ENCODE results near the gene PRKG2. TPM values are rescaled to one million over a fixed set of nuclear protein-coding genes. Genes with fewer than 3 reads are reported as not detected.

Gene PRKG2
- total RNA-seq, 2 donors from 2014 or later = 0.99 to 2.9 TPM

- Histone ChIP-seq H3K9me3 (no peaks in the 10 kb centered on the region), H3K4me1 (no peaks in the 10 kb centered on the region), H3K36me3 (replicated peaks in 1 of 2; ENCODE audit: insufficient read depth in 1 of 2, low read depth in 2 of 2) (no peaks in the 10 kb centered on the region), H3K27me3 (no peaks in the 10 kb centered on the region), H3K27ac (no peak overlapping the region), H3K4me3 (no peak overlapping the region)
- 50 to 71% methylated on average over 2 of the region's 2 CpGs for WGBS, 2 donors
- intact Hi-C loops (cut with DNase I) = no loop called here
- no peak for ATAC-seq
- DNase-seq = no peak
- TF ChIP-seq CTCF (IDR thresholded peaks at IDR 0.05) (no peak), POLR2A (IDR thresholded peaks at IDR 0.05) (no peak)
Measured at GRCh38 chr4:81131563-81131962, 83.5 kb downstream of the PRKG2 start.

- ATAC-seq = no peak
- no peaks in the 10 kb centered on the region for H3K4me1 ChIP-seq
- 62 to 88% methylated on average over 4 of the region's 4 CpGs for WGBS, 2 donors
- no peak overlapping the region for H3K27ac ChIP-seq
- no peak for DNase-seq
- H3K27me3 ChIP-seq = no peaks in the 10 kb centered on the region
- no peak overlapping the region for H3K4me3 ChIP-seq
- no peaks in the 10 kb centered on the region for H3K36me3 ChIP-seq (replicated peaks in 1 of 2; ENCODE audit: insufficient read depth in 1 of 2, low read depth in 2 of 2)
- H3K9me3 ChIP-seq = no peaks in the 10 kb centered on the region
- TF ChIP-seq POLR2A (IDR thresholded peaks at IDR 0.05) (no peak), CTCF (IDR thresholded peaks at IDR 0.05) (no peak)
- intact Hi-C loops (cut with DNase I) = no loop called here
Measured at GRCh38 chr4:81131066-81131465, 84.0 kb downstream of the PRKG2 start.

- Histone ChIP-seq H3K4me3 (no peak overlapping the region), H3K27me3 (no peaks in the 10 kb centered on the region), H3K9me3 (no peaks in the 10 kb centered on the region), H3K27ac (no peak overlapping the region), H3K4me1 (no peaks in the 10 kb centered on the region), H3K36me3 (replicated peaks in 1 of 2; ENCODE audit: insufficient read depth in 1 of 2, low read depth in 2 of 2) (no peaks in the 10 kb centered on the region)
- intact Hi-C loops (cut with DNase I) = no loop called here
- DNase-seq (no peak), ATAC-seq (no peak)
- TF ChIP-seq POLR2A (IDR thresholded peaks at IDR 0.05) = no peak
- no peak for TF ChIP-seq CTCF (IDR thresholded peaks at IDR 0.05)
- WGBS, 2 donors = 43 to 56% methylated on average over 5 to 7 of the region's 7 CpGs
Measured at GRCh38 chr4:81130569-81130968, 84.5 kb downstream of the PRKG2 start.

- Histone ChIP-seq H3K9me3 (no peaks in the 10 kb centered on the region), H3K36me3 (replicated peaks in 1 of 2; ENCODE audit: insufficient read depth in 1 of 2, low read depth in 2 of 2) (no peaks in the 10 kb centered on the region), H3K4me1 (no peaks in the 10 kb centered on the region), H3K4me3 (no peak overlapping the region), H3K27me3 (no peaks in the 10 kb centered on the region), H3K27ac (no peak overlapping the region)
- TF ChIP-seq POLR2A (IDR thresholded peaks at IDR 0.05) = no peak
- TF ChIP-seq CTCF (IDR thresholded peaks at IDR 0.05) = no peak
- DNase-seq (no peak), ATAC-seq (no peak)
- WGBS, 2 donors = 73 to 81% methylated on average over 5 of the region's 5 CpGs
- intact Hi-C loops (cut with DNase I) = no loop called here
Measured at GRCh38 chr4:81120055-81120454, 95.0 kb downstream of the PRKG2 start.

GRCh38 chr4:81118086-81118485 is 96.9 kb downstream of the PRKG2 start:
- WGBS, 2 donors = 63% methylated on average over 7 of the region's 7 CpGs
- H3K27ac ChIP-seq = no peak overlapping the region
- DNase-seq (no peak), ATAC-seq (no peak)
- TF ChIP-seq CTCF (IDR thresholded peaks at IDR 0.05) = no peak
- no peak for TF ChIP-seq POLR2A (IDR thresholded peaks at IDR 0.05)
- no peak overlapping the region for H3K4me3 ChIP-seq
- intact Hi-C loops (cut with DNase I) = no loop called here
- H3K36me3 ChIP-seq (replicated peaks in 1 of 2; ENCODE audit: insufficient read depth in 1 of 2, low read depth in 2 of 2) = no peaks in the 10 kb centered on the region
- no peaks in the 10 kb centered on the region for H3K9me3 ChIP-seq
- no peaks in the 10 kb centered on the region for H3K27me3 ChIP-seq
- no peaks in the 10 kb centered on the region for H3K4me1 ChIP-seq
